ENCODE measurements around the gene ARV1. TPM values are rescaled to one million over a fixed set of nuclear protein-coding genes. Genes with fewer than 3 reads are reported as not detected.

The ARV1 gene
- total RNA-seq, 1 experiment from 2014 or later: 8.0 TPM

DNA sequence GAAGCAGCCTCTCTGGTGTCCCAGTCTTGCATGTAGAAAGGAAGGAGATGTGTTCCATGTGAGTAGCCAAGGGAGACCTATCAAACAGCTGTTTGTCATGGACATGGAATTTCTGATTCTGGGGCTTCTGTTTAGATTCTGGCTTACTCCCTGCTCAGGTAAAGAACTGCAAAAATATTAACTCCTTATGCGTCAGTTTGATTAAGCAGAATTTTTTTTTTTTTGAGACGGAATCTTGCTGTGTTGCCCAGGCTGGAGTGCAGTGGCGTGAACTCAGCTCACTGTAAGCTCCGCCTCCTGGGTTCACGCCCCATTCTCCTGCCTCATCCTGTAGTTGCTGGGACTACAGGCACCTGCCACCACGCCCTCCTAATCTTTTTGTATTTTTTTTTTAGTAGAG lies 6.8 kb downstream of the ARV1 start:
- H2BK20ac ChIP-seq (ENCODE audit: low read depth, low read length, poor library complexity, severe bottlenecking): no peak overlapping the region
- no peaks in the 10 kb centered on the region for H3K79me2 ChIP-seq (ENCODE audit: insufficient read depth, low read length)
- H2AFZ ChIP-seq (ENCODE audit: low read length): no peak overlapping the region
- no peak overlapping the region for H3K4ac ChIP-seq (ENCODE audit: low read depth, low read length)
- no peak for DNase-seq
- H3K14ac ChIP-seq (ENCODE audit: insufficient read depth, low read length): no peak overlapping the region
- H3K4me2 ChIP-seq (ENCODE audit: insufficient read depth, insufficient read length, low read length): no peak overlapping the region
- Mint-ChIP-seq H3K27me3 (ENCODE audit: low read depth) (peaks cover 16% of the 10 kb centered on the region), H3K36me3 (ENCODE audit: insufficient read depth in 1 of 3, low read depth in 3 of 3) (peaks cover 0 to 5% (median 5%) of the 10 kb centered on the region in 3 experiments; a peak in 4 of 7 replicates), H3K4me3 (no peak overlapping the region), H3K9me3 (no peaks in the 10 kb centered on the region; a peak in 1 of 5 replicates), H3K4me1 (peaks cover 14 to 24% of the 10 kb centered on the region in 2 experiments), H3K27ac (no peak overlapping the region)
- H2AK5ac ChIP-seq (ENCODE audit: insufficient read length, low read length): no peak overlapping the region
- H3K9me3 ChIP-seq (ENCODE audit: control insufficient read depth, low read depth, low read length): no peaks in the 10 kb centered on the region
- no peaks in the 10 kb centered on the region for H3K79me1 ChIP-seq (ENCODE audit: insufficient read depth, low read depth, low read length, poor library complexity, severe bottlenecking)
- WGBS (ENCODE audit: extremely low coverage, insufficient read length, low lambda C conversion rate): no CpG with 5 or more reads among the region's 6 CpGs
- no peak overlapping the region for H3K18ac ChIP-seq (ENCODE audit: insufficient read length, low read depth, low read length)
- no peak overlapping the region for H2BK120ac ChIP-seq (ENCODE audit: low read depth, low read length, poor library complexity, severe bottlenecking)
- H4K91ac ChIP-seq (ENCODE audit: insufficient read length, low read depth, low read length): no peak overlapping the region
- H2BK5ac ChIP-seq (ENCODE audit: insufficient read length, low read length): no peak overlapping the region
- no peak overlapping the region for H2BK12ac ChIP-seq (ENCODE audit: insufficient read length, low read depth, low read length)
- peaks cover 63% of the 10 kb centered on the region for H3K27me3 ChIP-seq (ENCODE audit: insufficient read depth, low read length)
- no peak overlapping the region for H4K5ac ChIP-seq (ENCODE audit: insufficient read length, low read depth, low read length)
- no peak overlapping the region for H2BK15ac ChIP-seq (ENCODE audit: low read depth, low read length)
- H3K56ac ChIP-seq (ENCODE audit: insufficient read length, low read depth, low read length): no peak overlapping the region
- H3K23ac ChIP-seq (ENCODE audit: insufficient read length, low read depth, low read length): no peak overlapping the region
- no peak overlapping the region for H3K27ac ChIP-seq (ENCODE audit: insufficient read length, low read depth, low read length)
- TF ChIP-seq CTCF (conservative IDR thresholded peaks at IDR 0.05): no peak
- no peak overlapping the region for H3K9ac ChIP-seq (ENCODE audit: extremely low read depth, insufficient read length, low read length)
- H3K4me1 ChIP-seq (ENCODE audit: insufficient read depth, low read length): 0 out of 2 replicates have a peak, but pooled peaks cover 2% of the 10 kb centered on the region
- no peaks in the 10 kb centered on the region for H4K20me1 ChIP-seq (ENCODE audit: control insufficient read depth, insufficient read depth, insufficient read length)
- no peaks in the 10 kb centered on the region for H3K23me2 ChIP-seq (ENCODE audit: insufficient read length, low read depth, low read length, poor library complexity, severe bottlenecking)
- H4K8ac ChIP-seq (replicated peaks; ENCODE audit: insufficient read length, low read depth, low read length): no peak overlapping the region
- no peak overlapping the region for H3T11ph ChIP-seq (ENCODE audit: low read length)
